Measurements from ENCODE around the gene RALGAPB.

Gene RALGAPB

GRCh38 chr20:38434770-38435554 is 37.7 kb upstream of the RALGAPB start, which contains the start of gene SNHG17 (continued):
- no peak for TF ChIP-seq SALL2 (tag by site-specific recombination; IDR thresholded peaks at IDR 0.05; ENCODE audit: borderline replicate concordance)
- peak; percentile 74 for TF ChIP-seq ZNF558 (tag by site-specific recombination; IDR thresholded peaks at IDR 0.05)
- no peak for TF ChIP-seq ZFP41 (tag by site-specific recombination; IDR thresholded peaks at IDR 0.05; ENCODE audit: borderline replicate concordance)
- TF ChIP-seq ZNF623 (tag by site-specific recombination; IDR thresholded peaks at IDR 0.05) = no peak
- no peak for TF ChIP-seq ZNF747 (tag by site-specific recombination; IDR thresholded peaks at IDR 0.05)
- peak; percentile 49; the same call in 1 of the 2 replicates for TF ChIP-seq ZSCAN4 (tag by site-specific recombination; IDR thresholded peaks at IDR 0.05)
- no peak; the same call in 1 of the 2 replicates for TF ChIP-seq ZNF777 (tag by site-specific recombination; IDR thresholded peaks at IDR 0.05; ENCODE audit: borderline replicate concordance)
- no peak for TF ChIP-seq ZNF138 (tag by site-specific recombination; IDR thresholded peaks at IDR 0.05; ENCODE audit: borderline replicate concordance)
- no peak for TF ChIP-seq ATF2 (tag by site-specific recombination; IDR thresholded peaks at IDR 0.05; ENCODE audit: low read depth)
- no peak for TF ChIP-seq ZNF350 (tag by site-specific recombination; IDR thresholded peaks at IDR 0.05)
- TF ChIP-seq ZBTB10 (tag by site-specific recombination; IDR thresholded peaks at IDR 0.05) = peak; percentile 94
- TF ChIP-seq ZNF544 (tag by site-specific recombination; IDR thresholded peaks at IDR 0.05) = no peak
- 0 out of 2 replicates have a peak, but pooled peaks have one; percentile 18 for TF ChIP-seq ZNF398 (tag by site-specific recombination; IDR thresholded peaks at IDR 0.05)
- TF ChIP-seq HIC1 (tag by site-specific recombination; IDR thresholded peaks at IDR 0.05) = no peak
- TF ChIP-seq ZNF362 (tag by site-specific recombination; IDR thresholded peaks at IDR 0.05) = no peak
- no peak for TF ChIP-seq ZNF664 (tag by site-specific recombination; IDR thresholded peaks at IDR 0.05)
- peak; percentile 87 for TF ChIP-seq KLF7 (tag by site-specific recombination; IDR thresholded peaks at IDR 0.05; ENCODE audit: borderline replicate concordance)
- TF ChIP-seq KLF9 (tag by site-specific recombination; IDR thresholded peaks at IDR 0.05; ENCODE audit: low read depth) = peak; percentile 61
- 0 out of 2 replicates have a peak, but pooled peaks have one; percentile 61 for TF ChIP-seq REPIN1 (tag by site-specific recombination; IDR thresholded peaks at IDR 0.05; ENCODE audit: low read depth)
- TF ChIP-seq ZNF561 (tag by site-specific recombination; IDR thresholded peaks at IDR 0.05; ENCODE audit: borderline replicate concordance) = peak; percentile 73; the same call in 1 of the 2 replicates
- no peak for TF ChIP-seq ZNF292 (tag by site-specific recombination; IDR thresholded peaks at IDR 0.05; ENCODE audit: borderline replicate concordance, low read depth)
- TF ChIP-seq ZBTB1 (tag by site-specific recombination; IDR thresholded peaks at IDR 0.05) = 0 out of 2 replicates have a peak, but pooled peaks have one; percentile 55
- no peak for TF ChIP-seq ZNF571 (tag by site-specific recombination; IDR thresholded peaks at IDR 0.05)
- TF ChIP-seq ZBTB8A (tag by site-specific recombination; IDR thresholded peaks at IDR 0.05) = peak; percentile 71
- TF ChIP-seq ZNF121 (tag by site-specific recombination; IDR thresholded peaks at IDR 0.05) = 0 out of 2 replicates have a peak, but pooled peaks have one; percentile 14

All from HEK293 (cell line).